IMR-90 (cell line): ENCODE measurements around the gene CDC42EP5. TPM values are rescaled to one million over a fixed set of nuclear protein-coding genes. Genes with fewer than 3 reads are reported as not detected.

ENCODE experiments used
- ATAC-seq: fragments of 200-7000 bp; cut with Tn5 transposase; 2 replicates; pipeline ENCODE4 v1.9.1; 2020; ENCODE audit warnings: low read depth, mild to moderate bottlenecking, moderate library complexity
- BruUV-seq: library from RNA; stranded (reverse); fragments of 400-500 nt; replicated peaks from 2 replicates; lab custom pipeline; 2021; lab: Mats Ljungman, UMichigan
- CTCF ChIA-PET: fragments of 300-600 bp; formaldehyde crosslinking; extraction: SDS; loops from one replicate; lab custom pipeline; 2021; ENCODE audit warnings: antibody characterized with exemption; lab: Yijun Ruan, JAX
- POLR2A ChIA-PET: fragments of 300-600 bp; sonication (Branson Sonifier 250); formaldehyde crosslinking; loops from one replicate; lab custom pipeline; 2022; ENCODE audit warnings: antibody characterized with exemption; ENCODE audit not compliant: unreplicated experiment; lab: Charles Lee
- DNase-seq: peaks from one replicate; pipeline ENCODE4 v3.0.0; 2013
- H2AFZ ChIP-seq: replicated peaks from 2 replicates; pipeline ENCODE3; 2013; ENCODE audit warnings: low read length, mild to moderate bottlenecking; ENCODE audit not compliant: poor library complexity
- H2AK5ac ChIP-seq: 2 replicates; pipeline ENCODE4 v1.6.1; 2013; ENCODE audit warnings: low read depth, low read length, inconsistent platforms
- H2AK9ac ChIP-seq: replicated peaks from 2 replicates; pipeline ENCODE3; 2013; ENCODE audit warnings: mild to moderate bottlenecking, low read depth, low read length, moderate library complexity; ENCODE audit not compliant: poor library complexity
- H2BK120ac ChIP-seq: 2 replicates; pipeline ENCODE4 v1.6.1; 2013; ENCODE audit warnings: low read depth, low read length, inconsistent platforms
- H2BK15ac ChIP-seq: 3 replicates; pipeline ENCODE4 v1.6.1; 2013; ENCODE audit warnings: low read depth, low read length, inconsistent platforms
- H2BK20ac ChIP-seq: 2 replicates; pipeline ENCODE4 v1.6.1; 2013; ENCODE audit warnings: low read depth, mild to moderate bottlenecking, inconsistent platforms, low read length, moderate library complexity
- H2BK5ac ChIP-seq: 2 replicates; pipeline ENCODE4 v1.6.1; 2013; ENCODE audit warnings: mild to moderate bottlenecking, low read depth, low read length, inconsistent platforms; ENCODE audit not compliant: poor library complexity, severe bottlenecking
- H3K14ac ChIP-seq: replicated peaks from 2 replicates; pipeline ENCODE4 v1.6.1; 2013; ENCODE audit warnings: low read depth, low read length, inconsistent platforms
- H3K18ac ChIP-seq: 2 replicates; pipeline ENCODE4 v1.6.1; 2013; ENCODE audit warnings: low read depth, low read length, control low read depth
- H3K23ac ChIP-seq: 2 replicates; pipeline ENCODE4 v1.6.1; 2013; ENCODE audit warnings: low read depth, low read length, inconsistent platforms
- H3K27ac ChIP-seq: 2 replicates; pipeline ENCODE4 v1.5.1; 2013; ENCODE audit warnings: mild to moderate bottlenecking, control low read depth, low read length; ENCODE audit not compliant: insufficient read depth
- H3K27me3 ChIP-seq: 2 replicates; pipeline ENCODE4 v1.6.1; 2013; ENCODE audit warnings: low read length; ENCODE audit not compliant: control insufficient read depth, insufficient read depth
- H3K36me3 ChIP-seq: 2 replicates; pipeline ENCODE4 v1.6.1; 2013; ENCODE audit warnings: low read length, mixed read lengths; ENCODE audit not compliant: control insufficient read depth, insufficient read depth
- H3K4ac ChIP-seq: 2 replicates; pipeline ENCODE4 v1.6.1; 2013; ENCODE audit warnings: low read depth, low read length, inconsistent platforms
- H3K4me1 ChIP-seq: 2 replicates; pipeline ENCODE4 v1.6.1; 2013; ENCODE audit warnings: low read length, mixed read lengths; ENCODE audit not compliant: control insufficient read depth, insufficient read depth
- H3K4me2 ChIP-seq: 2 replicates; pipeline ENCODE4 v1.6.1; 2013; ENCODE audit warnings: low read depth, mild to moderate bottlenecking, control low read depth, low read length, moderate library complexity
- H3K4me3 ChIP-seq: 2 replicates; pipeline ENCODE4 v1.5.1; 2013; ENCODE audit warnings: low read depth, mild to moderate bottlenecking, control low read depth, low read length, moderate library complexity; ENCODE audit not compliant: insufficient read depth
- H3K56ac ChIP-seq: 2 replicates; pipeline ENCODE4 v1.6.1; 2013; ENCODE audit warnings: low read length, inconsistent platforms; ENCODE audit not compliant: insufficient read depth; ENCODE audit errors: extremely low read depth
- H3K79me1 ChIP-seq, 2 experiments: 2 replicates each; pipeline ENCODE4 v1.6.1; 2013; ENCODE audit warnings: low read length in 2 of 2, inconsistent platforms in 1 of 2, low read depth in 1 of 2
- H3K9ac ChIP-seq: 2 replicates; pipeline ENCODE4 v1.6.1; 2013; ENCODE audit warnings: low read depth, low read length, control low read depth
- H3K9me1 ChIP-seq: 2 replicates; pipeline ENCODE4 v1.6.1; 2013; ENCODE audit warnings: low read length, inconsistent platforms; ENCODE audit not compliant: insufficient read depth
- H3K9me3 ChIP-seq: 2 replicates; pipeline ENCODE4 v1.6.1; 2013; ENCODE audit warnings: low read length; ENCODE audit not compliant: control insufficient read depth, insufficient read depth
- H4K20me1 ChIP-seq: 2 replicates; pipeline ENCODE4 v1.6.1; 2013; ENCODE audit warnings: low read length, inconsistent platforms; ENCODE audit not compliant: insufficient read depth
- H4K5ac ChIP-seq: 2 replicates; pipeline ENCODE4 v1.6.1; 2013; ENCODE audit warnings: mild to moderate bottlenecking, low read depth, low read length, control low read depth
- H4K8ac ChIP-seq, 2 experiments: 2 replicates each; pipeline ENCODE4 v1.6.1; 2013; ENCODE audit warnings: low read depth in 2 of 2, low read length in 2 of 2, control low read depth in 1 of 2, inconsistent platforms in 1 of 2
- H4K91ac ChIP-seq: 2 replicates; pipeline ENCODE4 v1.6.1; 2013; ENCODE audit warnings: low read depth, low read length, inconsistent platforms; ENCODE audit not compliant: insufficient read depth
- BHLHE40 ChIP-seq: fragments of 150-350 bp; IDR thresholded peaks from 2 replicates; pipeline ENCODE4 v1.6.1; 2016; ENCODE audit warnings: mild to moderate bottlenecking, low read depth, low read length
- CEBPB ChIP-seq: IDR thresholded peaks from 2 replicates; pipeline ENCODE4 v1.6.1; 2012; ENCODE audit warnings: low read depth, low read length, improper control_type of control experiment
- CHD1 ChIP-seq: IDR thresholded peaks from 2 replicates; pipeline ENCODE4 v1.6.1; 2012; ENCODE audit warnings: low read depth, low read length, improper control_type of control experiment
- CTCF ChIP-seq: conservative IDR thresholded peaks from 2 replicates; pipeline ENCODE4 v1.5.1; 2012; ENCODE audit warnings: mild to moderate bottlenecking, low read depth, low read length, improper control_type of control experiment
- ELK1 ChIP-seq: fragments of 150-350 bp; IDR thresholded peaks from 2 replicates; pipeline ENCODE4 v1.6.1; 2016; ENCODE audit warnings: low read depth, mild to moderate bottlenecking, low read length, moderate library complexity, borderline replicate concordance
- FOS ChIP-seq: fragments of 150-350 bp; IDR thresholded peaks from 2 replicates; pipeline ENCODE4 v1.6.1; 2016; ENCODE audit warnings: low read depth, low read length
- MAFK ChIP-seq: IDR thresholded peaks from 2 replicates; pipeline ENCODE4 v1.6.1; 2012; ENCODE audit warnings: low read depth, low read length, improper control_type of control experiment
- MAZ ChIP-seq: IDR thresholded peaks from 2 replicates; pipeline ENCODE4 v1.6.1; 2012; ENCODE audit warnings: low read depth, mild to moderate bottlenecking, low read length, improper control_type of control experiment, moderate library complexity, borderline replicate concordance
- MXI1 ChIP-seq: IDR thresholded peaks from 2 replicates; pipeline ENCODE4 v1.6.1; 2012; ENCODE audit warnings: low read depth, mild to moderate bottlenecking, low read length, moderate library complexity, borderline replicate concordance
- NFE2L2 ChIP-seq: fragments of 150-350 bp; IDR thresholded peaks from 2 replicates; pipeline ENCODE4 v1.6.1; 2016; ENCODE audit warnings: low read depth, mild to moderate bottlenecking, low read length
- POLR2A ChIP-seq: IDR thresholded peaks from 2 replicates; pipeline ENCODE4 v1.6.1; 2012; ENCODE audit warnings: mild to moderate bottlenecking, low read depth, low read length
- RCOR1 ChIP-seq: IDR thresholded peaks from 2 replicates; pipeline ENCODE4 v1.6.1; 2012; ENCODE audit warnings: mild to moderate bottlenecking, low read length, improper control_type of control experiment; ENCODE audit not compliant: insufficient replicate concordance
- RFX5 ChIP-seq: IDR thresholded peaks from 2 replicates; pipeline ENCODE4 v1.8.0; 2012; ENCODE audit warnings: low read depth, mild to moderate bottlenecking, low read length, moderate library complexity
- SMC3 ChIP-seq: fragments of 150-350 bp; IDR thresholded peaks from 2 replicates; pipeline ENCODE4 v1.6.1; 2016; ENCODE audit warnings: low read depth, mild to moderate bottlenecking, antibody characterized with exemption, low read length, moderate library complexity
- USF2 ChIP-seq: fragments of 150-350 bp; IDR thresholded peaks from 2 replicates; pipeline ENCODE4 v1.6.1; 2017; ENCODE audit warnings: mild to moderate bottlenecking, antibody characterized with exemption, low read length, low read depth
- WGBS, 2 experiments: methylation state at CpG; one replicate each; pipeline versions ENCODE4 v1.1.5 to v1.1.7; 2013; ENCODE audit warnings: missing lambda C conversion rate in 2 of 2; ENCODE audit not compliant: insufficient read length in 1 of 2; ENCODE audit errors: extremely low coverage in 2 of 2; 5-methylcytosine and 5-hydroxymethylcytosine counted together
- dilution Hi-C: fragments of 300-500 bp; cut with HindIII; formaldehyde crosslinking; loops from one replicate; pipeline ENCODE4 v1.14.3; 2018; ENCODE audit warnings: low sequenced_read_pairs; ENCODE audit not compliant: unreplicated experiment
- in situ Hi-C: fragments of 300-500 bp; cut with MboI; formaldehyde crosslinking; loops from 3 replicates; pipeline ENCODE4 v1.14.3; 2019; ENCODE audit warnings: low sequenced_read_pairs, inconsistent platforms, mixed read lengths
- intact Hi-C: fragments of 100-400 bp; cut with micrococcal nuclease; formaldehyde crosslinking; loops from 2 replicates; pipeline ENCODE4 v1.10.0; 2022
- polyA plus RNA-seq, 3 experiments: library from polyadenylated mRNA; depleted of rRNA; stranded (reverse); fragments of >200 nt; gene quantifications; 2 replicates each; pipeline ENCODE4 v1.2.3, GENCODE V29; 2012; ENCODE audit warnings: low replicate concordance in 1 of 3
- total RNA-seq: library from RNA; depleted of rRNA; stranded (reverse); fragments of >200 nt; gene quantifications from 2 replicates; pipeline ENCODE4 v1.2.3, GENCODE V29; 2012

CDC42EP5 gene
- total and polyA plus RNA-seq, 2 of the 4 experiments (the other 2 are of a cell fraction), result 7.2 to 25.3 TPM

- Histone ChIP-seq H3K27me3 (peaks cover 7% of the 10 kb centered on the region; the same call in 1 of the 2 replicates), H2BK120ac (no peak overlapping the region), H2AFZ (no peak overlapping the region), H3K27ac (no peak overlapping the region), H2AK9ac (no peak overlapping the region), H3K79me1 (peaks cover 9 to 13% of the 10 kb centered on the region in 2 experiments; a peak in 3 of 4 replicates), H4K8ac (no peak overlapping the region), H3K4me3 (no peak overlapping the region), H3K4ac (no peak overlapping the region), H3K4me1 (0 out of 2 replicates have a peak, but pooled peaks cover 2% of the 10 kb centered on the region), H3K23ac (no peak overlapping the region), H3K9me1 (peaks cover 6% of the 10 kb centered on the region; the same call in 1 of the 2 replicates), H4K20me1 (peaks cover 13% of the 10 kb centered on the region), H3K4me2 (no peak overlapping the region), H3K18ac (no peak overlapping the region), H2BK20ac (no peak overlapping the region), H3K9me3 (no peaks in the 10 kb centered on the region), H3K36me3 (peaks cover 4% of the 10 kb centered on the region; the same call in 1 of the 2 replicates), H3K56ac (no peak overlapping the region), H4K5ac (no peak overlapping the region), H2BK5ac (no peak overlapping the region), H2BK15ac (no peak overlapping the region), H3K9ac (no peak overlapping the region), H3K14ac (no peak overlapping the region), H2AK5ac (no peak overlapping the region), H4K91ac (no peak overlapping the region)
- dilution Hi-C loops, result no loop called here
- ChIA-PET POLR2A (no interaction called here), CTCF (no interaction called here)
- no TSS peak for BruUV-seq
- no peak for DNase-seq
- in situ Hi-C loops, result no loop called here
- no peak for ATAC-seq
- WGBS, 2 experiments, result 92% methylated on average over 6 of the region's 23 CpGs; no CpG with 5 or more reads in 1 of the 2 experiments
- intact Hi-C loops, result no loop called here
- no peak for TF ChIP-seq NFE2L2
- no peak for TF ChIP-seq BHLHE40
- no peak for TF ChIP-seq CHD1
- TF ChIP-seq USF2, result no peak
- no peak for TF ChIP-seq SMC3
- no peak for TF ChIP-seq FOS
- TF ChIP-seq CEBPB, result no peak
- no peak for TF ChIP-seq ELK1
- no peak for TF ChIP-seq CTCF
- no peak for TF ChIP-seq RCOR1
- no peak for TF ChIP-seq MXI1
- TF ChIP-seq RFX5, result no peak
- TF ChIP-seq POLR2A, result no peak
- TF ChIP-seq MAZ, result no peak
- no peak for TF ChIP-seq MAFK
Measured at GRCh38 chr19:54434112-54434872, 38.8 kb downstream of the CDC42EP5 start.
